Endothelial cell of umbilical vein (primary cell): ENCODE measurements around the gene SYNCRIP. TPM values are rescaled to one million over a fixed set of nuclear protein-coding genes. Genes with fewer than 3 reads are reported as not detected.

Experiments
- BruUV-seq: library from RNA; stranded (reverse); fragments of 400-500 nt; replicated peaks from 2 replicates; lab custom pipeline; 2021; lab: Mats Ljungman, UMichigan
- CTCF ChIA-PET: fragments of 300-600, 350-600 bp; sonication (Branson Sonifier 250); formaldehyde crosslinking; loops from one replicate; lab custom pipeline; 2021; ENCODE audit warnings: antibody characterized with exemption, inconsistent platforms; lab: Charles Lee
- POLR2A ChIA-PET: fragments of 300-600, 350-600 bp; sonication (Branson Sonifier 250); formaldehyde crosslinking; loops from one replicate; lab custom pipeline; 2021; ENCODE audit warnings: antibody characterized with exemption, inconsistent platforms; lab: Charles Lee
- DNase-seq: peaks from one replicate; pipeline ENCODE4 v3.0.0-alpha.2; 2011; ENCODE audit warnings: low read depth, low spot score
- FAIRE-seq: peaks from 2 replicates; lab custom pipeline; 2011; peaks lifted over from hg19 to GRCh38; lab: Jason Lieb, UNC
- H2AFZ ChIP-seq: 2 replicates; pipeline ENCODE4 v1.6.0; 2012; ENCODE audit warnings: low read depth, low read length, control low read depth, inconsistent platforms
- H3K27ac ChIP-seq: 2 replicates; pipeline ENCODE4 v1.5.1; 2011; ENCODE audit warnings: low read depth, mild to moderate bottlenecking, control low read depth, low read length, moderate library complexity; ENCODE audit not compliant: insufficient read depth
- H3K27me3 ChIP-seq, 2 experiments: 2 replicates each; pipeline versions ENCODE4 v1.6.0 to v1.6.1; 2011; ENCODE audit warnings: low read length in 2 of 2, mixed read lengths in 1 of 2; ENCODE audit not compliant: control insufficient read depth in 2 of 2, insufficient read depth in 2 of 2
- H3K36me3 ChIP-seq, 2 experiments: 2 replicates in 1 of 2; 3 replicates in 1 of 2; pipeline ENCODE4 v1.5.1; 2011; ENCODE audit warnings: low read length in 2 of 2, mild to moderate bottlenecking in 1 of 2, moderate library complexity in 1 of 2; ENCODE audit not compliant: control insufficient read depth in 2 of 2, insufficient read depth in 2 of 2; ENCODE audit errors: extremely low read depth in 1 of 2
- H3K4me1 ChIP-seq: 3 replicates; pipeline ENCODE4 v1.5.1; 2011; ENCODE audit warnings: mild to moderate bottlenecking, low read length; ENCODE audit not compliant: control insufficient read depth, insufficient read depth; ENCODE audit errors: extremely low read depth
- H3K4me2 ChIP-seq: 2 replicates; pipeline ENCODE4 v1.6.1; 2011; ENCODE audit warnings: low read length, control low read depth, mixed read lengths; ENCODE audit not compliant: insufficient read depth
- H3K4me3 ChIP-seq, 3 experiments: fragments of 200-600 bp in 1 of 3; sonication (generic), shearing (Covaris generic) in 1 of 3; replicated peaks in 1 of 3; 2 replicates each; pipeline ENCODE4 v1.5.1; 2011 to 2016; ENCODE audit warnings: control low read depth in 3 of 3, low read length in 3 of 3, mild to moderate bottlenecking in 2 of 3, inconsistent platforms in 1 of 3, low read depth in 1 of 3, moderate library complexity in 1 of 3; ENCODE audit not compliant: insufficient read depth in 1 of 3
- H3K79me2 ChIP-seq: 2 replicates; pipeline ENCODE4 v1.6.0; 2012; ENCODE audit warnings: low read length, inconsistent platforms; ENCODE audit not compliant: control insufficient read depth, insufficient read depth
- H3K9ac ChIP-seq: replicated peaks from 2 replicates; pipeline ENCODE3; 2011; ENCODE audit warnings: low read length, control low read depth; ENCODE audit not compliant: insufficient read depth; ENCODE audit errors: extremely low read depth
- H3K9me1 ChIP-seq: replicated peaks from 3 replicates; pipeline ENCODE4 v1.6.0; 2011; ENCODE audit warnings: mild to moderate bottlenecking, low read length; ENCODE audit not compliant: control insufficient read depth, insufficient read depth; ENCODE audit errors: extremely low read depth
- H3K9me3 ChIP-seq: replicated peaks from 2 replicates; pipeline ENCODE4 v1.5.1; 2012; ENCODE audit warnings: low read length, inconsistent platforms; ENCODE audit not compliant: control insufficient read depth, insufficient read depth
- H4K20me1 ChIP-seq: replicated peaks from 2 replicates; pipeline ENCODE3; 2011; ENCODE audit warnings: mild to moderate bottlenecking, low read length; ENCODE audit not compliant: control insufficient read depth, insufficient read depth; ENCODE audit errors: extremely low read depth
- CTCF ChIP-seq, 2 donors: IDR thresholded peaks; 1 replicate in 1 of 2; 2 replicates in 1 of 2; pipeline ENCODE4 v1.5.1; 2011; ENCODE audit warnings: low read length in 2 of 2, mild to moderate bottlenecking in 2 of 2, moderate library complexity in 2 of 2, control low read depth in 1 of 2, inconsistent platforms in 1 of 2, low read depth in 1 of 2; ENCODE audit not compliant: insufficient read depth in 1 of 2; ENCODE audit errors: extremely low read depth in 1 of 2
- EZH2 ChIP-seq: IDR thresholded peaks from 2 replicates; pipeline ENCODE4 v1.6.1; 2012; ENCODE audit warnings: borderline replicate concordance, low read depth, mild to moderate bottlenecking, moderate library complexity, low read length, inconsistent platforms; ENCODE audit not compliant: severe bottlenecking
- MAX ChIP-seq: IDR thresholded peaks from 2 replicates; pipeline ENCODE4 v1.6.1; 2011; ENCODE audit not compliant: insufficient read depth, insufficient read length
- MYC ChIP-seq: IDR thresholded peaks from one replicate; pipeline ENCODE4 v1.6.1; 2011; ENCODE audit warnings: mild to moderate bottlenecking, low read depth, low read length
- dilution Hi-C: fragments of 300-500 bp; cut with MboI; formaldehyde crosslinking; loops from one replicate; pipeline ENCODE4 v1.15.0; 2019; ENCODE audit warnings: low sequenced_read_pairs; ENCODE audit not compliant: extremely low pct_ligation_motif_present
- intact Hi-C: fragments of 100-400 bp; cut with micrococcal nuclease; formaldehyde crosslinking; loops from one replicate; pipeline ENCODE4 v1.10.0; 2022
- polyA plus RNA-seq, 4 experiments: library from polyadenylated mRNA; depleted of rRNA in 3 of 4; stranded (reverse) in 3 of 4; unstranded in 1 of 4; fragments of >200 nt; gene quantifications; 2 replicates each; pipeline versions ENCODE4 v1.2.1 to v1.2.3, GENCODE V29; 2011 to 2012; ENCODE audit warnings: missing spikeins in 1 of 4
- total RNA-seq: library from RNA; stranded (reverse); gene quantifications from 2 replicates; pipeline ENCODE4 v1.2.3, GENCODE V29; 2021

SYNCRIP gene
- total and polyA plus RNA-seq, 2 donors (not counting 3 experiments of a cell fraction or from before 2014, with no cell fraction given), result 16.3 to 155 TPM

- H3K9me1 ChIP-seq, result no peaks in the 10 kb centered on the region
- DNase-seq (peak; percentile 52), FAIRE-seq (no peak)
- ChIA-PET POLR2A (interaction anchor here (0.6 to 10.4 kb wide), 10 partner anchors 8 to 153 kb away, joined by 3 to 372 read pairs (median 4); partner anchors contain the start of gene SNX14), CTCF (interaction anchor here (9.2 kb wide), 1 partner anchor 34 kb away, joined by 78 read pairs; no protein-coding TSS in a partner anchor)
- no peak overlapping the region for H2AFZ ChIP-seq
- intact Hi-C loops (loop anchor here (1.0 to 5.0 kb wide), 3 partner anchors 17 to 880 kb away; partner anchors contain the start of gene TBX18), dilution Hi-C loops (no loop called here)
- no peak for TF ChIP-seq EZH2
- peak; percentile 81 for TF ChIP-seq MAX
- TF ChIP-seq CTCF (IDR thresholded peaks at IDR 0.05; ENCODE audit: extremely low read depth in 1 of 2, insufficient read depth in 1 of 2, low read depth in 1 of 2, low read length in 2 of 2), result peak in 1 of 2 donors; percentile 5
- TF ChIP-seq MYC, result no peak
- peak overlapping the region; percentile 60 for H3K4me2 ChIP-seq
- peaks cover 27% of the 10 kb centered on the region for H3K4me1 ChIP-seq
- no peaks in the 10 kb centered on the region for H3K9me3 ChIP-seq
- TSS peak; percentile 5 for BruUV-seq
- H3K9ac ChIP-seq, result peak overlapping the region; percentile 78
- peak overlapping the region; percentile 90 for H3K27ac ChIP-seq
- peaks cover 6 to 19% of the 10 kb centered on the region in 2 experiments for H3K36me3 ChIP-seq
- H3K27me3 ChIP-seq, result no peaks in the 10 kb centered on the region
- H3K79me2 ChIP-seq, result peaks cover 56% of the 10 kb centered on the region
- H3K4me3 ChIP-seq, result peak overlapping the region; percentile 49 to 87 (median 77)
- H4K20me1 ChIP-seq, result peaks cover 5% of the 10 kb centered on the region
Measured at GRCh38 chr6:85641897-85642773, 551 bp downstream of the SYNCRIP start.
